Choroid plexus epithelial cell (primary cell): ENCODE measurements around the gene TMEM238.

Experiments used
- DNase-seq: peaks from one replicate; pipeline ENCODE4 v3.0.0-alpha.2; 2010; ENCODE audit warnings: low read depth
- H3K4me3 ChIP-seq: 2 replicates; pipeline ENCODE4 v1.5.1; 2011; ENCODE audit warnings: low read depth, mild to moderate bottlenecking, control low read depth, low read length, moderate library complexity
- TF ChIP-seq, protein P1 (sequence below): conservative IDR thresholded peaks from 2 replicates; pipeline ENCODE4 v1.5.1; 2011; ENCODE audit warnings: low read depth, mild to moderate bottlenecking, control low read depth, inconsistent platforms, low read length, moderate library complexity

The TMEM238 gene

GRCh38 chr19:55373993-55374757 lies 9.9 kb downstream of the TMEM238 start:
- TF ChIP-seq, protein P1, sequence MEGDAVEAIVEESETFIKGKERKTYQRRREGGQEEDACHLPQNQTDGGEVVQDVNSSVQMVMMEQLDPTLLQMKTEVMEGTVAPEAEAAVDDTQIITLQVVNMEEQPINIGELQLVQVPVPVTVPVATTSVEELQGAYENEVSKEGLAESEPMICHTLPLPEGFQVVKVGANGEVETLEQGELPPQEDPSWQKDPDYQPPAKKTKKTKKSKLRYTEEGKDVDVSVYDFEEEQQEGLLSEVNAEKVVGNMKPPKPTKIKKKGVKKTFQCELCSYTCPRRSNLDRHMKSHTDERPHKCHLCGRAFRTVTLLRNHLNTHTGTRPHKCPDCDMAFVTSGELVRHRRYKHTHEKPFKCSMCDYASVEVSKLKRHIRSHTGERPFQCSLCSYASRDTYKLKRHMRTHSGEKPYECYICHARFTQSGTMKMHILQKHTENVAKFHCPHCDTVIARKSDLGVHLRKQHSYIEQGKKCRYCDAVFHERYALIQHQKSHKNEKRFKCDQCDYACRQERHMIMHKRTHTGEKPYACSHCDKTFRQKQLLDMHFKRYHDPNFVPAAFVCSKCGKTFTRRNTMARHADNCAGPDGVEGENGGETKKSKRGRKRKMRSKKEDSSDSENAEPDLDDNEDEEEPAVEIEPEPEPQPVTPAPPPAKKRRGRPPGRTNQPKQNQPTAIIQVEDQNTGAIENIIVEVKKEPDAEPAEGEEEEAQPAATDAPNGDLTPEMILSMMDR: no peak
- DNase-seq: no peak
- H3K4me3 ChIP-seq: no peak overlapping the region

DNA sequence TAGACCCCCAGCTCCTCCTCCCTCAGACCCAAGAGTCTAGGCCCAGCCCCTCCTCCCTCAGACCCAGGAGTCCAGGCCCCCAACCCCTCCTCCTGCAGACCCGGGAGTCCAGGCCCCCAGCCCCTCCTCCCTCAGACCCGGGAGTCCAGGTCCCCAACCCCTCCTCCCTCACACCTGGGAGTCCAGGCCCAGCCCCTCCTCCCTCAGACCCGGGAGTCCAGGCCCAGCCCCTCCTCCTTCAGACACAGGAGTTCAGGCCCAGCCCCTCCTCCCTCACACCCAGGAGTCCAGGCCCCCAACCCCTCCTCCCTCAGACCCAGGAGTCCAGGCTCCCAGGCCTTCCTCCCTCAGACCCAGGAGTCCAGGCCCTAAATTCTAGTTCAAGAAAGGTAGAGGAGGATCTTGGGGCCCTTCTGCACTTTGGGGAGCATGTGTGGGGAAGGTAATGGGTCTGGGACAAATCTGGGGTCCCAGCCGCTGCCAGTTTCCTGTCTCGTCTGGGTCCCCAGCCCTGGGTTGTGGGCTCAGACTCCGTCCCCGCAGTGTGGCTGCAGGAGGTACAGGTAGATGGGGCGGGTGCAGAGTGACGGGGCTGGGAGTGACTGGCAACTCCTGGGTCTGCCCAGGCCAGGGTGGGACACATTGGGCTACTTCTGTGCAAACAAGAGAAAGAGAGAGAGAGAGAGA lies 10.6 kb downstream of the TMEM238 start:
- TF ChIP-seq, protein P1: no peak
- no peak overlapping the region for H3K4me3 ChIP-seq
- DNase-seq: no peak

GRCh38 chr19:55372316-55373081 lies 11.6 kb downstream of the TMEM238 start:
- DNase-seq: no peak
- H3K4me3 ChIP-seq: no peak overlapping the region

DNA sequence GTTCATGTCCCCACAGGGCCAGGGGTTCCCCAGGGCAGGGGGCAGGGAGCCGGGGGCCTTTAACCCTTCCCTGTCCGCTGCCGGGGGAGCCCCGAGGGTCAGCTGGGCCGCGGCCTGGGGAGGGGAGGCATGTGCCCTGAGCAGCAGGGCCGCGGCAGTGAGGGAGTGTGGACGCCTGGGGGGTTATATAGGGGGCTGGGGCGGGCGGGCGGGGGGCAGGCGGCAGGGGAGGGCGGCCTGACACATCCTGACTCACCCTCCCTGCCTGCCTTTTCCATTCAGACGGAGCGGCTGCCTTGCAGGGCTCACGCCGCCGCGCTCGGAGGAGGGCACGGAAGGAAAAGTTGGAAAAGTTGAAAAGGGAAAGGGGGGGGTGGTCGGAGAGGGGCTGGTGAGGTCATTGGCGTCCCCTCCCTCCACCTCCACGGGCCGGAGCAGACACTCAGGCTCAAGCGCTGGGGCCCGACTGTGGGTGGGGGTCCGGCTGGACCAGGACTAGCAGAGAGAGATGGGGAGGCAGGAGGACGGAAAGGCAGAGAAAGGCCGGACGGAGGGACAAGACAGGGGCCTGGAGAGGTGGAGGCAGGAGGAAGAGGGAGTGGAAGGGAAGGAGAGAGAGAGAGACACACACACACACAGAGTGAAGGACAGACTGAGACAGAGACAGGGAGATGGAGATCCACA lies 13.6 kb downstream of the TMEM238 start, which contains the start of gene IL11:
Gene IL11 (minus strand): TSS at position 159 of the 684 bp plus-strand sequence. CDS start 153 bp downstream, at position 6.
- TF ChIP-seq, protein P1: no peak
- H3K4me3 ChIP-seq: peak within 1 kb of the TSS; percentile 65
- DNase-seq: no peak

More at GRCh38 chr19:55372316-55373081, 11.6 kb downstream of the TMEM238 start:
- TF ChIP-seq, protein P1: no peak

DNA sequence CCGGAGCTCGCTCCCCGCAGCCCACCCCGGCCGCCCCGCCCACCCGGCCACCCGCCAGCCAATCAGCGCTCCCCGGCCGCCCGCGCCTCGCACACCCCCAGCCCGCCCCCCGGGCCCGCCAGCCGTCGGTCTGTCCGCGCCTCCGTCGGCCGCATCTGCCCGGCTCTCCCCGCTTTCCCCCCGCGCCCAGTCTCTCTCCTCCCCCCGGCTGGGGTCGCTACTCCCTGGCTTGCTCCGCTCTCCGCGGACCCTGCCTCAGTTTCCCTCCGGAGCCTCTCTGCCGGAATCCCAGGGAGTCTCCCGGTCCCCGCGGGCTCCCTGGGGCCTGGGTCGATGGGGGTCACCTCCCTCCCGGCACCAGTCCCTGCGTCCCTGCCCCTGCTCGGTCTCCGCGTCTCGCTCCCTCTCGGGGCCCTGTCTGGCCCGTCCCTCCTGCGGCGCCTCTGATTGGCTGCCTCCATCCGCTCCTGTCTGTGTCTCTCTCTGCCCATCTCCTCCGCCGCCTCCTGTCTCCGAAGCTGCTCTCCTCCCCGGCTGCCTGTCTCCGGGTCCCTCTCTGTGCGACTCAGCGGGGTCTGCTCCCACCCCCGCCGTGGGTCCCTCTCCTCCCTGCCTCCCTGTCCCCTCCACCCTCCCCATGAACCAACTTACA lies 14.3 kb downstream of the TMEM238 start:
- peak overlapping the region; percentile 65 for H3K4me3 ChIP-seq
- peak; percentile 72 for DNase-seq
- TF ChIP-seq, protein P1: no peak
